OCI-LY1 (cell line): Measurements from ENCODE around the gene DNAH8.

ENCODE experiments used
- EZH2 ChIP-seq: fragments of 200-600 bp; sonication (generic), shearing (Covaris generic); IDR thresholded peaks from 2 replicates; pipeline ENCODE4 v1.8.0; 2017; ENCODE audit warnings: borderline replicate concordance, mixed run types, mild to moderate bottlenecking, antibody characterized with exemption, low read length, moderate library complexity, mixed read lengths
- TF ChIP-seq, protein P1 (sequence below): fragments of 200-600 bp; sonication (generic), shearing (Covaris generic); IDR thresholded peaks from 2 replicates; pipeline ENCODE4 v1.5.1; 2017; ENCODE audit warnings: mild to moderate bottlenecking, antibody characterized with exemption, low read length, moderate library complexity, mixed read lengths

DNA sequence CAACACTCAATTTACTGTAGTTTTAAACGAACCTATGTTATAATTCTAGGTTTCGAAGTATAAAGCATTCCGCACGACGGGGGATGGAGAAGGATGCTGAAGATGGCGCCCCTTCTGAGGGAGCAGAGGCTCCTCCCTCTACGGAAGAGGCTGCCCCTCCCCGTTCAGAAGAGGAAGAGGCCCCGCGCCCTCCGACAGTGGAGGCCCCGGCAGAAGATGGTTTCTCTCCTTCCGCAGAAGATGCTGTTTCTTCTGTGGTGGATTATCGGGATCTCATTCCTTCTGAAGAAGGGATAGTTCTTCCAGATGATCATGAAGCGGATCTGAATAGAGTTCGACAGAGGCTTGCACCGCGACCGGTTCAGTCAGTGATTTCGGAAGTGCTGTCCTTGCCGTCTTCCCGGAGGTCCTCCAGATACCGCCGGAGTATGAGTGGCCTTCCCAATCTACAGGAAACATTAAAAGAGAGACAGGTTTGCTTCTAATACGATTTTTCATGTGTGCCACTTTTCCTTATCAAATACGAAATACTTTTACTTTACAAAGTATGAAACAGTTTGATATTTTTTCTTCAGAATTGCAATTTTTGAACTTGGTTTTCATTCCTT is 7.7 kb downstream of the DNAH8 start:
- TF ChIP-seq, protein P1, sequence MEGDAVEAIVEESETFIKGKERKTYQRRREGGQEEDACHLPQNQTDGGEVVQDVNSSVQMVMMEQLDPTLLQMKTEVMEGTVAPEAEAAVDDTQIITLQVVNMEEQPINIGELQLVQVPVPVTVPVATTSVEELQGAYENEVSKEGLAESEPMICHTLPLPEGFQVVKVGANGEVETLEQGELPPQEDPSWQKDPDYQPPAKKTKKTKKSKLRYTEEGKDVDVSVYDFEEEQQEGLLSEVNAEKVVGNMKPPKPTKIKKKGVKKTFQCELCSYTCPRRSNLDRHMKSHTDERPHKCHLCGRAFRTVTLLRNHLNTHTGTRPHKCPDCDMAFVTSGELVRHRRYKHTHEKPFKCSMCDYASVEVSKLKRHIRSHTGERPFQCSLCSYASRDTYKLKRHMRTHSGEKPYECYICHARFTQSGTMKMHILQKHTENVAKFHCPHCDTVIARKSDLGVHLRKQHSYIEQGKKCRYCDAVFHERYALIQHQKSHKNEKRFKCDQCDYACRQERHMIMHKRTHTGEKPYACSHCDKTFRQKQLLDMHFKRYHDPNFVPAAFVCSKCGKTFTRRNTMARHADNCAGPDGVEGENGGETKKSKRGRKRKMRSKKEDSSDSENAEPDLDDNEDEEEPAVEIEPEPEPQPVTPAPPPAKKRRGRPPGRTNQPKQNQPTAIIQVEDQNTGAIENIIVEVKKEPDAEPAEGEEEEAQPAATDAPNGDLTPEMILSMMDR, result no peak
- no peak for TF ChIP-seq EZH2
